OCI-LY7 (cell line): Measurements from ENCODE around the gene NIM1K. TPM values are rescaled to one million over a fixed set of nuclear protein-coding genes. Genes with fewer than 3 reads are reported as not detected.

Experiments
- BruUV-seq: library from RNA; stranded (reverse); fragments of 400-500 nt; replicated peaks from 2 replicates; lab custom pipeline; 2021; lab: Mats Ljungman, UMichigan
- CTCF ChIA-PET: fragments of 300-600 bp; sonication (Branson Sonifier 250); formaldehyde crosslinking; loops from one replicate; lab custom pipeline; 2022; ENCODE audit warnings: antibody characterized with exemption; ENCODE audit not compliant: unreplicated experiment; lab: Charles Lee
- POLR2A ChIA-PET: fragments of 300-600 bp; sonication (Branson Sonifier 250); formaldehyde crosslinking; loops from one replicate; lab custom pipeline; 2022; ENCODE audit warnings: antibody characterized with exemption; lab: Charles Lee
- DNase-seq: peaks from one replicate; pipeline ENCODE4 v3.0.0-alpha.2; 2015; ENCODE audit warnings: low spot score
- H2AFZ ChIP-seq: fragments of 200-600 bp; sonication (generic), shearing (Covaris generic); 2 replicates; pipeline ENCODE4 v1.6.1; 2014; ENCODE audit warnings: mild to moderate bottlenecking, antibody characterized with exemption, low read length, moderate library complexity
- H3K27ac ChIP-seq: fragments of 200-600 bp; sonication (generic); 2 replicates; pipeline ENCODE4 v1.5.1; 2014; ENCODE audit warnings: mixed run types, low read depth, mild to moderate bottlenecking, moderate library complexity, low read length, inconsistent platforms; ENCODE audit not compliant: poor library complexity, severe bottlenecking
- H3K36me3 ChIP-seq: fragments of 200-600 bp; sonication (generic); 2 replicates; pipeline ENCODE4 v1.6.1; 2014; ENCODE audit warnings: mild to moderate bottlenecking, antibody characterized with exemption, low read length, moderate library complexity, mixed read lengths; ENCODE audit not compliant: insufficient read depth
- H3K4me1 ChIP-seq: fragments of 200-600 bp; sonication (generic); 2 replicates; pipeline ENCODE4 v1.5.1; 2014; ENCODE audit warnings: mild to moderate bottlenecking, low read length; ENCODE audit not compliant: insufficient read depth, poor library complexity, severe bottlenecking
- H3K4me2 ChIP-seq: fragments of 200-600 bp; sonication (generic); 2 replicates; pipeline ENCODE4 v1.6.1; 2014; ENCODE audit warnings: mild to moderate bottlenecking, low read length
- H3K4me3 ChIP-seq: fragments of 200-600 bp; sonication (generic); 2 replicates; pipeline ENCODE4 v1.5.1; 2014; ENCODE audit warnings: mild to moderate bottlenecking, low read depth, low read length; ENCODE audit not compliant: poor library complexity, severe bottlenecking
- H3K79me2 ChIP-seq: fragments of 200-600 bp; sonication (generic); 2 replicates; pipeline ENCODE4 v1.6.1; 2016; ENCODE audit warnings: low read depth, mild to moderate bottlenecking, low read length, moderate library complexity, mixed read lengths; ENCODE audit not compliant: insufficient read depth
- H3K9me2 ChIP-seq: fragments of 200-600 bp; sonication (generic); 2 replicates; pipeline ENCODE4 v1.6.1; 2016; ENCODE audit warnings: mild to moderate bottlenecking, low read length, mixed read lengths; ENCODE audit not compliant: insufficient read depth
- H3K9me3 ChIP-seq: fragments of 200-600 bp; sonication (generic); 2 replicates; pipeline ENCODE4 v1.6.1; 2014; ENCODE audit warnings: mild to moderate bottlenecking, mixed run types, low read length, mixed read lengths
- H4K20me1 ChIP-seq: fragments of 200-600 bp; sonication (generic); 2 replicates; pipeline ENCODE4 v1.6.1; 2014; ENCODE audit warnings: mild to moderate bottlenecking, antibody characterized with exemption, low read length, moderate library complexity, mixed read lengths; ENCODE audit not compliant: insufficient read depth
- CTCF ChIP-seq: fragments of 200-600 bp; sonication (generic); conservative IDR thresholded peaks from 2 replicates; pipeline ENCODE4 v1.5.1; 2014; ENCODE audit warnings: mild to moderate bottlenecking, antibody characterized with exemption, low read length, moderate library complexity, mixed read lengths
- EZH2phosphoT487 ChIP-seq: fragments of 200-600 bp; sonication (generic); IDR thresholded peaks from 2 replicates; pipeline ENCODE4 v1.6.1; 2018; ENCODE audit warnings: low read depth, borderline replicate concordance, mild to moderate bottlenecking, mixed run types, antibody characterized with exemption, low read length, moderate library complexity, mixed read lengths
- intact Hi-C: fragments of 100-400 bp; cut with micrococcal nuclease; formaldehyde crosslinking; loops from one replicate; pipeline ENCODE4 v1.10.0; 2022; ENCODE audit not compliant: unreplicated experiment
- total RNA-seq, 2 experiments: library from RNA; depleted of rRNA in 1 of 2; stranded (reverse); fragments of >200 nt in 1 of 2; shearing (Covaris generic) in 1 of 2; gene quantifications; 2 replicates each; pipeline ENCODE4 v1.2.3, GENCODE V29; 2014 to 2022

NIM1K gene
- total RNA-seq, 2 experiments from 2014 or later, result 0.41 to 0.68 TPM

GRCh38 chr5:43268188-43268820 lies 76.3 kb downstream of the NIM1K start:
- H3K9me3 ChIP-seq, result no peaks in the 10 kb centered on the region
- no peaks in the 10 kb centered on the region for H4K20me1 ChIP-seq
- no peaks in the 10 kb centered on the region for H3K36me3 ChIP-seq
- H2AFZ ChIP-seq, result no peak overlapping the region
- no peak for DNase-seq
- ChIA-PET POLR2A (interaction anchor here (0.6 kb wide), 1 partner anchor 16 kb away, joined by 4 read pairs; no protein-coding TSS in a partner anchor), CTCF (no interaction called here)
- BruUV-seq, result no TSS peak
- TF ChIP-seq CTCF, result no peak
- H3K4me2 ChIP-seq, result no peak overlapping the region
- no peak overlapping the region for H3K4me3 ChIP-seq
- H3K9me2 ChIP-seq, result no peaks in the 10 kb centered on the region
- no peaks in the 10 kb centered on the region for H3K79me2 ChIP-seq
- intact Hi-C loops, result no loop called here
- no peaks in the 10 kb centered on the region for H3K4me1 ChIP-seq
- H3K27ac ChIP-seq, result no peak overlapping the region

GRCh38 chr5:43270645-43271044 lies 78.6 kb downstream of the NIM1K start:
- BruUV-seq, result no TSS peak
- no peaks in the 10 kb centered on the region for H3K79me2 ChIP-seq
- no peak overlapping the region for H3K4me2 ChIP-seq
- DNase-seq, result no peak
- no peaks in the 10 kb centered on the region for H3K36me3 ChIP-seq
- H3K9me2 ChIP-seq, result no peaks in the 10 kb centered on the region
- no peaks in the 10 kb centered on the region for H3K4me1 ChIP-seq
- intact Hi-C loops, result no loop called here
- CTCF ChIA-PET, result no interaction called here
- no peak overlapping the region for H2AFZ ChIP-seq
- POLR2A ChIA-PET, result interaction anchor here (0.9 to 1.1 kb wide), 2 partner anchors 33 to 34 kb away, joined by 3 read pairs; no protein-coding TSS in a partner anchor
- no peaks in the 10 kb centered on the region for H4K20me1 ChIP-seq
- H3K27ac ChIP-seq, result no peak overlapping the region
- H3K4me3 ChIP-seq, result no peak overlapping the region
- no peak for TF ChIP-seq EZH2phosphoT487
- no peak for TF ChIP-seq CTCF
- H3K9me3 ChIP-seq, result no peaks in the 10 kb centered on the region

DNA sequence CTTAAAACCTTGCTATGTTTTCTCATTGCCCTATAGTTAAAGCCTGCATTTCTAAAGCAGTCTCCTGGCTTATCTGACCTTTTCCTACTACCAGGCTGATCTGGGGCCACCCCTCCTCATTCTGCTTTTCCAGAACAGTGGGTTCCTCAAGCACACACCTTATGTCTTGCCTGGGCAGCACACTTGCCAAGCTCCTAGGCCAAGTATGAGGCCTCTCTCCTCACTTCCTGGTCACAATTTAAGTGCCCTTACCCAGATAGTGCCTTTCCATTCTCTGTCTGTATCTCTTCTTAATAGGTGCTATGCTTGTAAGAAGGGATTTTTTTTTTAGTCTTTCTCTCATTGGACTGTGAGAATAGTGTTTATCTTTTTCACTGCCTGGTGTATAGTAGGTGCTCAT lies 81.5 kb downstream of the NIM1K start:
- no peak overlapping the region for H3K4me3 ChIP-seq
- H3K9me2 ChIP-seq, result no peaks in the 10 kb centered on the region
- ChIA-PET CTCF (no interaction called here), POLR2A (no interaction called here)
- H3K9me3 ChIP-seq, result no peaks in the 10 kb centered on the region
- no peak overlapping the region for H3K27ac ChIP-seq
- no peaks in the 10 kb centered on the region for H3K4me1 ChIP-seq
- H3K4me2 ChIP-seq, result no peak overlapping the region
- DNase-seq, result no peak
- TF ChIP-seq CTCF, result no peak
- TF ChIP-seq EZH2phosphoT487, result no peak
- BruUV-seq, result no TSS peak
- H4K20me1 ChIP-seq, result no peaks in the 10 kb centered on the region
- intact Hi-C loops, result no loop called here
- H3K36me3 ChIP-seq, result no peaks in the 10 kb centered on the region
- H2AFZ ChIP-seq, result no peak overlapping the region
- H3K79me2 ChIP-seq, result no peaks in the 10 kb centered on the region
